ENCODE measurements around the gene NMRAL1. TPM values are rescaled to one million over a fixed set of nuclear protein-coding genes. Genes with fewer than 3 reads are reported as not detected.

Gene NMRAL1
- total RNA-seq, 1 experiment from 2014 or later = 48.6 TPM

GRCh38 chr16:4505356-4506147 lies 31.1 kb upstream of the NMRAL1 start:
- H3K4me3 Mint-ChIP-seq (ENCODE audit: unreplicated experiment) = no peak overlapping the region
- TF ChIP-seq CTCF (IDR thresholded peaks at IDR 0.05; ENCODE audit: unreplicated experiment) = no peak
- no TSS peak for BruUV-seq (replicated peaks)
- no peak overlapping the region for H3K27ac Mint-ChIP-seq (ENCODE audit: low read depth, unreplicated experiment)
- CTCF ChIA-PET = interaction anchor here (0.6 to 8.9 kb wide), 28 partner anchors 9 to 473 kb away, joined by 3 to 100 read pairs (median 5); partner anchors contain the start of genes C16orf96, HMOX2 and MGRN1
- POLR2A ChIA-PET = interaction anchor here (0.5 to 0.8 kb wide), 3 partner anchors 23 to 51 kb away, joined by 3 to 4 read pairs (median 4); partner anchors contain the start of gene C16orf96
- no peaks in the 10 kb centered on the region for H3K9me3 Mint-ChIP-seq (ENCODE audit: unreplicated experiment)
- H3K27me3 Mint-ChIP-seq (ENCODE audit: insufficient read depth, unreplicated experiment) = no peaks in the 10 kb centered on the region
- intact Hi-C loops (cut with micrococcal nuclease) = loop anchor here (1.0 kb wide), 3 partner anchors 43 to 111 kb away; no protein-coding TSS in a partner anchor
- H3K4me1 Mint-ChIP-seq (ENCODE audit: insufficient read depth, unreplicated experiment) = peaks cover 8% of the 10 kb centered on the region
- no peak for DNase-seq (ENCODE audit: unreplicated experiment)
- peaks cover 22% of the 10 kb centered on the region for H3K36me3 Mint-ChIP-seq (ENCODE audit: insufficient read depth, unreplicated experiment)

- Mint-ChIP-seq H3K4me1 (ENCODE audit: insufficient read depth, unreplicated experiment) (peaks cover 38% of the 10 kb centered on the region), H3K27me3 (ENCODE audit: insufficient read depth, unreplicated experiment) (no peaks in the 10 kb centered on the region), H3K9me3 (ENCODE audit: unreplicated experiment) (no peaks in the 10 kb centered on the region), H3K27ac (ENCODE audit: low read depth, unreplicated experiment) (no peak overlapping the region), H3K4me3 (ENCODE audit: unreplicated experiment) (no peak overlapping the region), H3K36me3 (ENCODE audit: insufficient read depth, unreplicated experiment) (peaks cover 12% of the 10 kb centered on the region)
- TF ChIP-seq CTCF (IDR thresholded peaks at IDR 0.05; ENCODE audit: unreplicated experiment) = no peak
- POLR2A ChIA-PET = interaction anchor here (0.6 to 4.5 kb wide), 10 partner anchors 12 to 123 kb away, joined by 3 to 63 read pairs (median 4); partner anchors contain the start of genes HMOX2, MGRN1, NMRAL1 and UBALD1
- CTCF ChIA-PET = interaction anchor here (0.7 to 3.6 kb wide), 11 partner anchors 8 to 125 kb away, joined by 3 to 31 read pairs (median 4); partner anchors contain the start of gene HMOX2
- intact Hi-C loops (cut with micrococcal nuclease) = no loop called here
- no TSS peak for BruUV-seq (replicated peaks)
- no peak for DNase-seq (ENCODE audit: unreplicated experiment)
Measured at GRCh38 chr16:4501071-4501478, 26.6 kb upstream of the NMRAL1 start.

- Mint-ChIP-seq H3K9me3 (ENCODE audit: unreplicated experiment) (no peaks in the 10 kb centered on the region), H3K4me3 (ENCODE audit: unreplicated experiment) (no peak overlapping the region), H3K4me1 (ENCODE audit: insufficient read depth, unreplicated experiment) (peaks cover 44% of the 10 kb centered on the region), H3K36me3 (ENCODE audit: insufficient read depth, unreplicated experiment) (peaks cover 11% of the 10 kb centered on the region), H3K27me3 (ENCODE audit: insufficient read depth, unreplicated experiment) (no peaks in the 10 kb centered on the region), H3K27ac (ENCODE audit: low read depth, unreplicated experiment) (no peak overlapping the region)
- ChIA-PET CTCF (interaction anchor here (0.6 to 3.6 kb wide), 13 partner anchors 9 to 586 kb away, joined by 3 to 31 read pairs (median 4); partner anchors contain the start of gene HMOX2), POLR2A (interaction anchor here (0.5 to 4.5 kb wide), 11 partner anchors 11 to 124 kb away, joined by 3 to 63 read pairs (median 3); partner anchors contain the start of genes HMOX2, MGRN1, NMRAL1 and UBALD1)
- no peak for TF ChIP-seq CTCF (IDR thresholded peaks at IDR 0.05; ENCODE audit: unreplicated experiment)
- intact Hi-C loops (cut with micrococcal nuclease) = no loop called here
- BruUV-seq (replicated peaks) = no TSS peak
- DNase-seq (ENCODE audit: unreplicated experiment) = peak; percentile 66
Measured at GRCh38 chr16:4500272-4500671, 25.8 kb upstream of the NMRAL1 start.

- Mint-ChIP-seq H3K27me3 (ENCODE audit: insufficient read depth, unreplicated experiment) (no peaks in the 10 kb centered on the region), H3K4me3 (ENCODE audit: unreplicated experiment) (no peak overlapping the region), H3K9me3 (ENCODE audit: unreplicated experiment) (no peaks in the 10 kb centered on the region), H3K27ac (ENCODE audit: low read depth, unreplicated experiment) (peak overlapping the region; percentile 44), H3K4me1 (ENCODE audit: insufficient read depth, unreplicated experiment) (peaks cover 55% of the 10 kb centered on the region), H3K36me3 (ENCODE audit: insufficient read depth, unreplicated experiment) (peaks cover 11% of the 10 kb centered on the region)
- DNase-seq (ENCODE audit: unreplicated experiment) = no peak
- ChIA-PET POLR2A (interaction anchor here (0.6 to 4.5 kb wide), 7 partner anchors 12 to 327 kb away, joined by 3 to 63 read pairs (median 4); partner anchors contain the start of genes HMOX2, NMRAL1 and UBALD1), CTCF (interaction anchor here (0.5 to 3.6 kb wide), 9 partner anchors 8 to 594 kb away, joined by 3 to 31 read pairs (median 3); no protein-coding TSS in a partner anchor)
- intact Hi-C loops (cut with micrococcal nuclease) = no loop called here
- no peak for TF ChIP-seq CTCF (IDR thresholded peaks at IDR 0.05; ENCODE audit: unreplicated experiment)
- BruUV-seq (replicated peaks) = no TSS peak
Measured at GRCh38 chr16:4499196-4499555, 24.8 kb upstream of the NMRAL1 start.
